ENCODE data around the gene PPFIA2.

DNA sequence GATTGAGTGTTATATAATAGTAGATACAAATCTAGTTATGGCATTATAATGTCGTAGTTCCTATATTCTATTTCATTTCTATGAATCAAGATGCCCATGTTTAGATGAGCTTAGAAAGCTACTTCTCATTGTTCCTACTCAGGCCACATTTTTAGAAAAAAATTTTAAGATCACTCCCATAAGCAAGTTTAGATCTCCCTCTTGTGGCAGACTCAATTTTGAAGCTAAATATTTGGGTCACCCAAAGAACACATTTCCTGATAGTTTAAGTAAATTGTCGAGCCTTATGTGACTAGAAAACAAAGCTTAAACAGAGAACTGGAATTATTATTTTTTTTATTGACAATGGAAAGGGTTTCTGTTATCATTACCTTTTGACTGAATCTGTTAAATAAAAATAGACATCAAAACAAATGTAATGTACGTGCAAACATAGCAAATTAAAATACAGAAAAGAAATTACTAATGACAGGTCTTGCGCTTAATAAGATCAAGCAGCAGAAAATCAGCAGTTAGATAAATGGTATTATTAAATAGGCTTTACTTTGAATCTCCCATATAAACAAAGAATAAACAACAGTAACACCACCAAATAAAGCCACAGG, 501.1 kb downstream of the PPFIA2 start:
- TF ChIP-seq, protein P1, sequence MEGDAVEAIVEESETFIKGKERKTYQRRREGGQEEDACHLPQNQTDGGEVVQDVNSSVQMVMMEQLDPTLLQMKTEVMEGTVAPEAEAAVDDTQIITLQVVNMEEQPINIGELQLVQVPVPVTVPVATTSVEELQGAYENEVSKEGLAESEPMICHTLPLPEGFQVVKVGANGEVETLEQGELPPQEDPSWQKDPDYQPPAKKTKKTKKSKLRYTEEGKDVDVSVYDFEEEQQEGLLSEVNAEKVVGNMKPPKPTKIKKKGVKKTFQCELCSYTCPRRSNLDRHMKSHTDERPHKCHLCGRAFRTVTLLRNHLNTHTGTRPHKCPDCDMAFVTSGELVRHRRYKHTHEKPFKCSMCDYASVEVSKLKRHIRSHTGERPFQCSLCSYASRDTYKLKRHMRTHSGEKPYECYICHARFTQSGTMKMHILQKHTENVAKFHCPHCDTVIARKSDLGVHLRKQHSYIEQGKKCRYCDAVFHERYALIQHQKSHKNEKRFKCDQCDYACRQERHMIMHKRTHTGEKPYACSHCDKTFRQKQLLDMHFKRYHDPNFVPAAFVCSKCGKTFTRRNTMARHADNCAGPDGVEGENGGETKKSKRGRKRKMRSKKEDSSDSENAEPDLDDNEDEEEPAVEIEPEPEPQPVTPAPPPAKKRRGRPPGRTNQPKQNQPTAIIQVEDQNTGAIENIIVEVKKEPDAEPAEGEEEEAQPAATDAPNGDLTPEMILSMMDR (IDR thresholded peaks at IDR 0.05), result peak; percentile 52; the same call in 1 of the 2 replicates
- TF ChIP-seq TCF7L2 (IDR thresholded peaks at IDR 0.05; ENCODE audit: low read depth, low read length) (no peak), POLR2AphosphoS5 (IDR thresholded peaks at IDR 0.05; ENCODE audit: low read depth, low read length) (no peak)

Measured in Panc1 (cell line).